Chondrocyte (in vitro differentiated cells): ENCODE results near the gene RPL19. TPM values are rescaled to one million over a fixed set of nuclear protein-coding genes. Genes with fewer than 3 reads are reported as not detected.

Source experiments
- DNase-seq: peaks from one replicate; pipeline ENCODE4 v3.0.0; 2021; ENCODE audit warnings: mixed read lengths, low spot score
- H3K27ac Mint-ChIP-seq: one replicate; pipeline ENCODE4 v1.8.0; 2021; ENCODE audit warnings: mild to moderate bottlenecking, moderate library complexity, mixed read lengths; ENCODE audit not compliant: unreplicated experiment
- H3K27me3 Mint-ChIP-seq: 2 replicates; pipeline ENCODE4 v1.8.0; 2021; ENCODE audit warnings: low read depth, mixed read lengths
- H3K36me3 Mint-ChIP-seq: 2 replicates; pipeline ENCODE4 v1.8.0; 2021; ENCODE audit warnings: low read depth, mixed read lengths
- H3K4me1 Mint-ChIP-seq: 2 replicates; pipeline ENCODE4 v1.8.0; 2021; ENCODE audit warnings: low read depth, mild to moderate bottlenecking, mixed read lengths
- H3K4me3 Mint-ChIP-seq: one replicate; pipeline ENCODE4 v1.8.0; 2021; ENCODE audit warnings: mild to moderate bottlenecking, moderate library complexity, mixed read lengths; ENCODE audit not compliant: unreplicated experiment
- H3K9me3 Mint-ChIP-seq: 2 replicates; pipeline ENCODE4 v1.8.0; 2021; ENCODE audit warnings: low read depth, mixed read lengths
- CTCF ChIP-seq: fragments of 200-600 bp; sonication (generic); IDR thresholded peaks from 2 replicates; pipeline ENCODE4 v1.5.0; 2021; ENCODE audit warnings: antibody characterized with exemption, mild to moderate bottlenecking, moderate library complexity
- total RNA-seq: library from RNA; stranded (reverse); gene quantifications from 3 replicates; pipeline ENCODE4 v1.2.1, GENCODE V29; 2021

Gene RPL19
- total RNA-seq, 1 donor from 2014 or later, result 1,035 TPM

GRCh38 chr17:39236450-39236927 lies 36.4 kb downstream of the RPL19 start:
- Mint-ChIP-seq H3K4me3 (no peak overlapping the region), H3K9me3 (no peaks in the 10 kb centered on the region), H3K4me1 (peaks cover 23% of the 10 kb centered on the region), H3K36me3 (no peaks in the 10 kb centered on the region), H3K27ac (no peak overlapping the region), H3K27me3 (peaks cover 9% of the 10 kb centered on the region)
- no peak for DNase-seq
- TF ChIP-seq CTCF, result no peak

GRCh38 chr17:39236981-39237441 lies 36.9 kb downstream of the RPL19 start:
- H3K4me1 Mint-ChIP-seq, result peaks cover 17% of the 10 kb centered on the region
- no peaks in the 10 kb centered on the region for H3K36me3 Mint-ChIP-seq
- DNase-seq, result no peak
- H3K27ac Mint-ChIP-seq, result no peak overlapping the region
- no peak overlapping the region for H3K4me3 Mint-ChIP-seq
- H3K27me3 Mint-ChIP-seq, result peaks cover 9% of the 10 kb centered on the region
- H3K9me3 Mint-ChIP-seq, result no peaks in the 10 kb centered on the region
- TF ChIP-seq CTCF, result no peak

- H3K4me3 Mint-ChIP-seq, result no peak overlapping the region
- H3K27me3 Mint-ChIP-seq, result peaks cover 5% of the 10 kb centered on the region
- no peaks in the 10 kb centered on the region for H3K9me3 Mint-ChIP-seq
- H3K27ac Mint-ChIP-seq, result no peak overlapping the region
- DNase-seq, result no peak
- H3K4me1 Mint-ChIP-seq, result peaks cover 14% of the 10 kb centered on the region
- no peaks in the 10 kb centered on the region for H3K36me3 Mint-ChIP-seq
- no peak for TF ChIP-seq CTCF
These were observed 37.5 kb downstream of the RPL19 start for GRCh38 chr17:39237586-39237985.

GRCh38 chr17:39238311-39238972 lies 38.4 kb downstream of the RPL19 start:
- Mint-ChIP-seq H3K36me3 (no peaks in the 10 kb centered on the region), H3K9me3 (no peaks in the 10 kb centered on the region)
- DNase-seq, result no peak

More at GRCh38 chr17:39238311-39238972, 38.4 kb downstream of the RPL19 start:
- no peak overlapping the region for H3K4me3 Mint-ChIP-seq
- TF ChIP-seq CTCF, result no peak
- H3K27me3 Mint-ChIP-seq, result peaks cover 5% of the 10 kb centered on the region
- peaks cover 14% of the 10 kb centered on the region for H3K4me1 Mint-ChIP-seq
- H3K27ac Mint-ChIP-seq, result no peak overlapping the region
